ENCODE results near the gene GRHL1.
"Not testable (repeated sequence)": the region's sequence is repeated elsewhere in the genome, so short reads cannot be mapped to it uniquely, and the experiment has no call there.

The GRHL1 gene

GRCh38 chr2:9951522-9952285, at the start of gene GRHL1:
Gene GRHL1 (plus strand): TSS chr2:9951693. CDS start chr2:9951834, 141 bp downstream.
- peak; percentile 34 to 96 (median 86) for DNase-seq

GRCh38 chr2:9905413-9905812, 46.1 kb upstream of the GRHL1 start:
- no peak for DNase-seq

- no peak for DNase-seq
Observed at GRCh38 chr2:9907402-9907801, 44.1 kb upstream of the GRHL1 start.

- DNase-seq = no peak
Observed at GRCh38 chr2:9908639-9909038, 42.9 kb upstream of the GRHL1 start.

- DNase-seq = no peak
Observed at GRCh38 chr2:9909106-9909505, 42.4 kb upstream of the GRHL1 start.

- DNase-seq = no peak
Observed at GRCh38 chr2:9910699-9911098, 40.8 kb upstream of the GRHL1 start.

- no peak for DNase-seq
Observed at GRCh38 chr2:9912468-9912867, 39.0 kb upstream of the GRHL1 start.

GRCh38 chr2:9914384-9915065, 37.0 kb upstream of the GRHL1 start:
- no peak for DNase-seq

GRCh38 chr2:9918275-9918674, 33.2 kb upstream of the GRHL1 start:
- no peak for DNase-seq

GRCh38 chr2:9919512-9919911, 32.0 kb upstream of the GRHL1 start:
- DNase-seq = no peak

- not testable (repeated sequence) for DNase-seq
Observed at GRCh38 chr2:9927020-9927419, 24.5 kb upstream of the GRHL1 start.

GRCh38 chr2:9937258-9937657, 14.2 kb upstream of the GRHL1 start:
- DNase-seq = no peak

- DNase-seq = no peak
Observed at GRCh38 chr2:9937968-9938367, 13.5 kb upstream of the GRHL1 start.

GRCh38 chr2:9939587-9940485, 11.7 kb upstream of the GRHL1 start:
- no peak for DNase-seq

- no peak for DNase-seq
Observed at GRCh38 chr2:9941196-9941995, 10.1 kb upstream of the GRHL1 start.

GRCh38 chr2:9941996-9942390, 9.5 kb upstream of the GRHL1 start:
- DNase-seq = no peak

- no peak for DNase-seq
Observed at GRCh38 chr2:9944330-9944758, 7.1 kb upstream of the GRHL1 start.

- no peak for DNase-seq
Observed at GRCh38 chr2:9945596-9945995, 5.9 kb upstream of the GRHL1 start.

GRCh38 chr2:9946076-9946475, 5.4 kb upstream of the GRHL1 start:
- DNase-seq = no peak

GRCh38 chr2:9946818-9947217, 4.7 kb upstream of the GRHL1 start:
- DNase-seq = no peak

GRCh38 chr2:9948721-9949120, 2.8 kb upstream of the GRHL1 start:
- no peak for DNase-seq
